Gastrocnemius medialis (tissue), 4 donors: Measurements from ENCODE around the gene SSC5D. TPM values are rescaled to one million over a fixed set of nuclear protein-coding genes. Genes with fewer than 3 reads are reported as not detected.

Experiments used
- ATAC-seq, 2 donors: fragments of 150-250 bp; one replicate each; pipeline ENCODE4 v1.9.1; 2016
- DNase-seq, 2 donors: peaks; one replicate each; pipeline ENCODE4 v3.0.0-alpha.2; 2019
- H3K27ac ChIP-seq, 4 donors: fragments of 200-600 bp; sonication (generic); 1 replicate in 1 of 4; 2 replicates in 3 of 4; pipeline ENCODE4 v1.5.1; 2016 to 2018; ENCODE audit warnings: mild to moderate bottlenecking in 2 of 4, moderate library complexity in 1 of 4
- H3K27me3 ChIP-seq, 3 donors: fragments of 200-600 bp; sonication (generic) in 2 of 3; 1 replicate in 1 of 3; 2 replicates in 2 of 3; pipeline versions ENCODE4 v1.5.1 to v1.6.0; 2016 to 2019; ENCODE audit warnings: mild to moderate bottlenecking in 1 of 3, moderate library complexity in 1 of 3
- H3K36me3 ChIP-seq, 2 donors: fragments of 200-600 bp; sonication (generic) in 1 of 2; one replicate each; pipeline ENCODE4 v1.5.1; 2017 to 2018
- H3K4me1 ChIP-seq, 2 donors: fragments of 200-600 bp; sonication (generic) in 1 of 2; one replicate each; pipeline ENCODE4 v1.5.1; 2016 to 2017; ENCODE audit warnings: mild to moderate bottlenecking in 2 of 2
- H3K4me3 ChIP-seq, 4 donors: fragments of 200-600 bp; sonication (generic) in 3 of 4; 1 replicate in 1 of 4; 2 replicates in 3 of 4; pipeline ENCODE4 v1.5.1; 2016 to 2019; ENCODE audit warnings: mild to moderate bottlenecking in 2 of 4
- H3K9me3 ChIP-seq, 3 donors: fragments of 200-600 bp; sonication (generic) in 2 of 3; 1 replicate in 1 of 3; 2 replicates in 2 of 3; pipeline ENCODE4 v1.5.1; 2016 to 2019
- CTCF ChIP-seq, 5 experiments: fragments of 450-650 bp in 3 of 5; fragments of 200-600 bp in 2 of 5; sonication (generic) in 2 of 5; IDR thresholded peaks in 4 of 5; conservative IDR thresholded peaks in 1 of 5; 1 replicate in 4 of 5; 2 replicates in 1 of 5; pipeline ENCODE4 v1.5.1; 2016 to 2019; ENCODE audit warnings: antibody characterized with exemption in 5 of 5, mild to moderate bottlenecking in 3 of 5, moderate library complexity in 3 of 5
- POLR2A ChIP-seq, 2 donors: fragments of 450-650 bp; IDR thresholded peaks; one replicate each; pipeline ENCODE4 v1.6.1; 2017; ENCODE audit warnings: antibody characterized with exemption in 2 of 2, mild to moderate bottlenecking in 2 of 2, moderate library complexity in 2 of 2
- in situ Hi-C, 4 donors: fragments of 200-750 bp; cut with MboI; loops; one replicate each; pipeline versions ENCODE4 v1.15.0 to v1.8.0; 2017; ENCODE audit warnings: low sequenced_read_pairs in 4 of 4
- intact Hi-C: fragments of 100-400 bp; cut with DNase I; formaldehyde crosslinking; loops from one replicate; pipeline ENCODE4 v1.15.1; 2023; ENCODE audit warnings: low total_unique reads
- total RNA-seq, 4 donors: library from RNA; depleted of rRNA; stranded (reverse); fragments of >200 nt; gene quantifications; one replicate each; pipeline versions ENCODE4 v1.1.0 to v1.2.3, GENCODE V29; 2016

SSC5D gene
- total RNA-seq, 4 donors from 2014 or later = 0.53 to 2.2 (median 1.1) TPM

GRCh38 chr19:55535173-55535964 lies 47.1 kb downstream of the SSC5D start:
- Histone ChIP-seq H3K36me3 (no peaks in the 10 kb centered on the region), H3K27me3 (no peaks in the 10 kb centered on the region), H3K27ac (no peak overlapping the region), H3K9me3 (no peaks in the 10 kb centered on the region), H3K4me3 (no peak overlapping the region), H3K4me1 (peaks cover 0 to 4% of the 10 kb centered on the region in 2 donors)
- in situ Hi-C loops (no loop called here), intact Hi-C loops (no loop called here)
- DNase-seq = no peak
- TF ChIP-seq CTCF (IDR thresholded peaks at IDR 0.05 in 4 of 5, conservative IDR thresholded peaks at IDR 0.05 in 1 of 5) = no peak
- no peak for TF ChIP-seq POLR2A (IDR thresholded peaks at IDR 0.05)
- no peak for ATAC-seq

- Histone ChIP-seq H3K27me3 (no peaks in the 10 kb centered on the region), H3K36me3 (no peaks in the 10 kb centered on the region), H3K9me3 (no peaks in the 10 kb centered on the region), H3K4me1 (peaks cover 0 to 8% of the 10 kb centered on the region in 2 donors), H3K27ac (no peak overlapping the region), H3K4me3 (no peak overlapping the region)
- intact Hi-C loops = no loop called here
- no peak for DNase-seq
- TF ChIP-seq CTCF (IDR thresholded peaks at IDR 0.05 in 4 of 5, conservative IDR thresholded peaks at IDR 0.05 in 1 of 5) = no peak
- no peak for TF ChIP-seq POLR2A (IDR thresholded peaks at IDR 0.05)
- in situ Hi-C loops = no loop called here
- no peak for ATAC-seq
Observed at GRCh38 chr19:55535965-55536350, 47.7 kb downstream of the SSC5D start.

- H3K4me3 ChIP-seq = no peak overlapping the region
- intact Hi-C loops (no loop called here), in situ Hi-C loops (no loop called here)
- no peak for TF ChIP-seq POLR2A (IDR thresholded peaks at IDR 0.05)
- no peak for TF ChIP-seq CTCF (IDR thresholded peaks at IDR 0.05 in 4 of 5, conservative IDR thresholded peaks at IDR 0.05 in 1 of 5)
- H3K9me3 ChIP-seq = no peaks in the 10 kb centered on the region
- ATAC-seq (no peak), DNase-seq (no peak)
- H3K4me1 ChIP-seq = peaks cover 0 to 9% of the 10 kb centered on the region in 2 donors
- H3K36me3 ChIP-seq = no peaks in the 10 kb centered on the region
- H3K27ac ChIP-seq = no peak overlapping the region
- no peaks in the 10 kb centered on the region for H3K27me3 ChIP-seq
Observed at GRCh38 chr19:55536366-55536765, 48.1 kb downstream of the SSC5D start.

GRCh38 chr19:55536951-55537740 lies 48.9 kb downstream of the SSC5D start, which contains the start of gene SBK2:
SBK2 (minus strand) TSS chr19:55537133; CDS start chr19:55536294, 839 bp downstream.
- H3K36me3 ChIP-seq = no peaks in the 10 kb centered on the region
- no peak within 1 kb of the TSS for H3K27ac ChIP-seq
- TF ChIP-seq POLR2A (IDR thresholded peaks at IDR 0.05) (no peak), CTCF (IDR thresholded peaks at IDR 0.05 in 4 of 5, conservative IDR thresholded peaks at IDR 0.05 in 1 of 5) (peak in 3 of 5 experiments; percentile 17 to 39 (median 33))
- no peaks in the 10 kb centered on the region for H3K9me3 ChIP-seq
- DNase-seq (no peak), ATAC-seq (no peak)
- H3K4me3 ChIP-seq = no peak within 1 kb of the TSS
- intact Hi-C loops = no loop called here
- H3K4me1 ChIP-seq = peaks cover 0 to 9% of the 10 kb centered on the region in 2 donors
- H3K27me3 ChIP-seq = no peaks in the 10 kb centered on the region
- in situ Hi-C loops = no loop called here
